Right renal cortex interstitium (tissue), 3 donors: ENCODE results near the gene ELOVL1. TPM values are rescaled to one million over a fixed set of nuclear protein-coding genes. Genes with fewer than 3 reads are reported as not detected.
A peak's percentile ranks its signal among the peaks of the same experiment; 100 is the strongest.

Experiments
- DNase-seq, 3 donors: peaks; one replicate each; pipeline ENCODE4 v3.0.0-alpha.2; 2013; ENCODE audit warnings: low read depth in 3 of 3, low spot score in 2 of 3
- polyA plus RNA-seq, 3 donors: library from polyadenylated mRNA; unstranded; fragments of 120-200 nt; gene quantifications; one replicate each; pipeline ENCODE4 v1.2.1, GENCODE V29; 2013; ENCODE audit not compliant: insufficient read length in 3 of 3

The ELOVL1 gene
- polyA plus RNA-seq, 3 donors = 78.1 to 90.0 (median 89.8) TPM

GRCh38 chr1:43358121-43358745, 9.6 kb downstream of the ELOVL1 start:
- no peak for DNase-seq

- no peak for DNase-seq
Observed at GRCh38 chr1:43357251-43357650, 10.6 kb downstream of the ELOVL1 start.

GRCh38 chr1:43354936-43355335, 12.9 kb downstream of the ELOVL1 start:
- no peak for DNase-seq

DNA sequence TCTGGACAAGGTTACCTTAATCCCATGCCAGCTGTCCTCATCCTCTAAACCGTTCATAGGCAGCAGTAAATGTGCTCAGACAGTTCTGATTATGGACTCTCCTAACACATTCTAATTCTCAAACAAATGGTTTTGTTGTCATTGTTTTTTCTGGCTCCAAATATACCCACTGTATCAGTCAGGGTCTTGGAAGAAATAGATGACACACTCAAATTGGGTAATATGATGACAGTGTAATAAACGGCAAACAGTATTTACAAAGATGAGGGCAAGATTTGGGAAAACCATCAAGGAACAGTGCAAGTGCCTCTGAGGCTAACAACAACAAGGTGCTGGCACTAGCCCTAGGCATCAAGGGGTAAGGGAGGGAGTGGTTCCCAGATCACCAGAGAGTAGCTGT, 13.3 kb downstream of the ELOVL1 start:
- DNase-seq = no peak

DNA sequence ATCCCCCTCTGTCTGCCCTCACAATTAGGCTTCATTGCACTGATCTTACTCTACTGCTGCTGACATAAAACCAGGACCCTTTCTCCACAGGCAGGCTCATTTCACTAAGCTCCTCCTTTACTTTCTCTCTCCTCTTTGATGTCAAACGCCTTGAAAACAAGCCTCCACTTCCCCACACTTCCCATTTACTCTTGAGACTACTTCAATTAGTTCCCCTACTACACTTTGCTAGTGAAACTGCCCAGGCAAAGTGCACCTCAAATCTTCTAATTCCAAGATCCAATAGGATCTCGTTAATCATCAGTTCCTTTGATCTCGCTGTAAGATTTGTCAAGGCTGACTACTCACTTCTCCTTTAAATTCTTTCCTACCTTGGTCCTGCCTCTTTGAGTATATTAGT, 14.9 kb downstream of the ELOVL1 start:
- no peak for DNase-seq

- DNase-seq = no peak
Observed at GRCh38 chr1:43352351-43352705, 15.5 kb downstream of the ELOVL1 start.

DNA sequence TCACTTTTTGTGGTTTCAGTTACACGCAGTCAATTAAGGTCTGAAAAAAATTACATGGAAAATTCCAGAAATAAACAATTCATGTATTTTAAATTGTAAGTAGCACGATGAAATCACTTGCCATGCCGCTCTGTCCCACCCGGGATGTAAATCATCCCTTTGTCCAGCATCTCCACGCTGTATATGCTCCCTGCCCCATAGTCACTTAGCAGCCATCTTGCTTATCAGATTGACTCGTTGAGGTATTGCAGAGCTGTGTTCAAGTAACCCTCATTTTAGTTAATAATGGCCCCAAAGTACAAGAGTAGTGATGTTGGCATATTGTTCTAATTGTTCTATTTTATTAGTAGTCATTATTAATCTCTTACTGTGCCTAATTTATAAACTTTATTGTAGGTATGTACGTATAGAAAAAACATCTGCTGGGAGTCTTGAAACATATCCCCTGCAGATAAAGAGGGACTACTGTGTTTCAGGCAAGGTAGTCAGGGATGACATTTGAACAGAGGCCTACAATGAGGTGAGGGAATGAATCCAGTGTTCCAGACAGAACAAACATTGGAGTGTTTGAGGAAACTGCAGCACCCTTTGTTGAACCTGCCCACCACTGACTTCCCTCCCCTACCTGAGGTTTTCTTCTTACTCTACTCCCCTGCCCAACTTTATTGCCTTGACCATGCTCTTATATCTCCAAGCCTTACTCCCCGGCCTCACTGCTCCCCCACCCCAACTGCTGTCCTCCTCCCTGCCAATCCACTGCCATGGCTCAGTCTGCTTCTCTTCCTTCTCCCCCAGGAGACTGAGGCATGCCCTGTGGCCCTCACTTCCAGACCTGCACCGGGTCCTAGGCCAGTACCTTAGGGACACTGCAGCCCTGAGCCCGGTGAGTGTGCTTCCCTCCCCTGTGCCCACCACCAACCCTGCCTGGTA, 16.1 kb downstream of the ELOVL1 start:
- DNase-seq = no peak

DNA sequence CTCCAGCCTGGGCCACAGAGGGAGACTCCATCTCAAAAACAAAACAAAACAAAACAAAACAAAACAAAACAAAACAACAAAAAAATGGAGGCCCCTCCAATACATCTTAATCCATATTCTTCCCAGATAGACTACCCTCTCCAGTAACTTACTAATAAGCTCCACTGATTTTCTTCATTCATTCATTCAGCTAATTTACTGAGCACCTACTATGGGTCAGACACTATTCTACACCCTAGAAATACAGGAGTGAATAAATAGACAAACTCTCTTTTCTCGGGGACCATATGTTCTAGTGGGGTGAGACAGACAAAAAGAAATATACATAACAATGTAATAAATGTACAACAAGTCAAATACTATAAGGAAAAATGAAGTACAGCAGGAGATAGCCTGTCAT, 16.8 kb downstream of the ELOVL1 start:
- no peak for DNase-seq

- no peak for DNase-seq
Observed at GRCh38 chr1:43349594-43350306, 18.1 kb downstream of the ELOVL1 start.

- DNase-seq = peak in 2 of 3 donors; percentile 65 to 74
Observed at GRCh38 chr1:43348809-43349593, 18.8 kb downstream of the ELOVL1 start.

GRCh38 chr1:43348343-43348808, 19.4 kb downstream of the ELOVL1 start:
- DNase-seq = no peak

GRCh38 chr1:43346636-43347035, 21.2 kb downstream of the ELOVL1 start:
- DNase-seq = no peak

- DNase-seq = no peak
Observed at GRCh38 chr1:43345120-43345519, 22.7 kb downstream of the ELOVL1 start.

- DNase-seq = no peak
Observed at GRCh38 chr1:43344267-43344850, 23.5 kb downstream of the ELOVL1 start.

- no peak for DNase-seq
Observed at GRCh38 chr1:43340559-43340958, 27.3 kb downstream of the ELOVL1 start.

DNA sequence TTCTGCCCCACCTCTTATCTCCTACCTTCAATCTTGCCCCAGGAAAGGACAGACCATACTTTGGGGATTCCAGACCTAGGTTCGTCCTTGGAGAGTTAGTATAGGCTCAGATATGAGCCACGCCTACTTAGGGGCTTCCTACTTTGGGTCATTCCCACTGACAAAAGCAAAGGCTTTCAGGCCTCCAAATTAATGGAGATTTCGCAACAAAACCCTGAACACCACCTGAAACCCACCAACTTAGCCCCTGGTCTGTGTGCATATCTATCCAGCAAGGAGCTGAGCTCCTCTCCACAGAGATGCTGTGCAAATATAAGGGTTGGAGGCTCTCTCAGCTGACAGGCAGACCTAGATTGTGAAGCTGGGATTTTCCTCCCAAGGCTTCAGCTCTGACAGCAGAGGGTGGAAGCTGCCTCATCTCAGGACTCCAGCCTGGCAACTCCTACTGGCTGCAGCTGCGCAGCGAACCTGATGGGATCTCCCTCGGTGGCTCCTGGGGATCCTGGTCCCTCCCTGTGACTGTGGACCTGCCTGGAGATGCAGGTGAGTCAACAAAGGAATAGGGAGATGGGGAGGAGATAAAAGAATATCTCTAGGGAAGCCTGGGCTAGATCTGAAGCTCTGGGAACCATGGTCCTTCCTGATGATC, 28.1 kb downstream of the ELOVL1 start:
- DNase-seq = no peak

- no peak for DNase-seq
Observed at GRCh38 chr1:43338001-43338400, 29.8 kb downstream of the ELOVL1 start.

- DNase-seq = no peak
Observed at GRCh38 chr1:43337588-43337987, 30.2 kb downstream of the ELOVL1 start, which contains the start of gene MPL. Gene MPL (plus strand): TSS chr1:43337818. CDS start chr1:43337849, 31 bp downstream.

GRCh38 chr1:43334453-43335205, 33.2 kb downstream of the ELOVL1 start:
- DNase-seq = no peak
